ENCODE data around the gene IREB2.

IREB2 gene

DNA sequence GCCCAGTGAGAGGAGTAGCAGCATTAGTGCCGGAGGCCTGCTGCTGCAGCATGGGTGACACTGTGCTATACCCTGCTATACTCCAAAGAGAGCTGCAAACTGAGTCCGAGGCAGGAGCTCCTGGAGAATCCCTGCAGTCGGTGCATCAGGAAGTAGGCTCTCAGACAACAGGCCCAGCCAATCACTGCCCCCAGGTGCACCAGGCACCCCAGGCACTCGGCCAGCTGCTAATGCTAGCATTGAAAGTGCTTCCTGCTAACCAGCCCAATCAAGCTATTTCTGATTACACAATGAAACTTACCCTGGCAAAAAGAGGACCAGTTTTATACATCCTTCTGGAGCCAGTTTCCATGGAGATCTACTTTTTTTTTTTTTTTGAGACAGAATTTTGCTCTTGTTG, 45.6 kb upstream of the IREB2 start:
- TF ChIP-seq, protein P1, sequence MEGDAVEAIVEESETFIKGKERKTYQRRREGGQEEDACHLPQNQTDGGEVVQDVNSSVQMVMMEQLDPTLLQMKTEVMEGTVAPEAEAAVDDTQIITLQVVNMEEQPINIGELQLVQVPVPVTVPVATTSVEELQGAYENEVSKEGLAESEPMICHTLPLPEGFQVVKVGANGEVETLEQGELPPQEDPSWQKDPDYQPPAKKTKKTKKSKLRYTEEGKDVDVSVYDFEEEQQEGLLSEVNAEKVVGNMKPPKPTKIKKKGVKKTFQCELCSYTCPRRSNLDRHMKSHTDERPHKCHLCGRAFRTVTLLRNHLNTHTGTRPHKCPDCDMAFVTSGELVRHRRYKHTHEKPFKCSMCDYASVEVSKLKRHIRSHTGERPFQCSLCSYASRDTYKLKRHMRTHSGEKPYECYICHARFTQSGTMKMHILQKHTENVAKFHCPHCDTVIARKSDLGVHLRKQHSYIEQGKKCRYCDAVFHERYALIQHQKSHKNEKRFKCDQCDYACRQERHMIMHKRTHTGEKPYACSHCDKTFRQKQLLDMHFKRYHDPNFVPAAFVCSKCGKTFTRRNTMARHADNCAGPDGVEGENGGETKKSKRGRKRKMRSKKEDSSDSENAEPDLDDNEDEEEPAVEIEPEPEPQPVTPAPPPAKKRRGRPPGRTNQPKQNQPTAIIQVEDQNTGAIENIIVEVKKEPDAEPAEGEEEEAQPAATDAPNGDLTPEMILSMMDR (IDR thresholded peaks at IDR 0.05) = no peak

DNA sequence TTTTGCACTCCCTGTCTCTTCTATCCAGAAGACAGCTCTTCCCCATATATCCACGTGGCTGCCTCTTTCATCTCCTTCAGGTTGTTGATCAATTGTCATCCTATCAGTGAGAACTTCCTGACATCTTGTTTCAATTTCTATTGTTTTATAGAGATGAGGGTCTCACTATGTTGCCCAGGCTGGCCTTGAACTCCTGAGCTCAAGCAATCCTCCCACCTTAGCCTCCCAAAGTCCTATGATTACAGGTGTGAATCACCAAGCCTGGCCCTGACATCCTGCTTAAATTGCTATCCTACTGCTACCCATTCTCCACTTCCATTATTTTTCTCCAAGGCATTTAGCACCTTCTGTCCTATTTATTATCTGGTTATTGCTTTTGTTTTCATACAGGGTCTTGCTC, 44.9 kb upstream of the IREB2 start:
- TF ChIP-seq, protein P1 (IDR thresholded peaks at IDR 0.05) = no peak

DNA sequence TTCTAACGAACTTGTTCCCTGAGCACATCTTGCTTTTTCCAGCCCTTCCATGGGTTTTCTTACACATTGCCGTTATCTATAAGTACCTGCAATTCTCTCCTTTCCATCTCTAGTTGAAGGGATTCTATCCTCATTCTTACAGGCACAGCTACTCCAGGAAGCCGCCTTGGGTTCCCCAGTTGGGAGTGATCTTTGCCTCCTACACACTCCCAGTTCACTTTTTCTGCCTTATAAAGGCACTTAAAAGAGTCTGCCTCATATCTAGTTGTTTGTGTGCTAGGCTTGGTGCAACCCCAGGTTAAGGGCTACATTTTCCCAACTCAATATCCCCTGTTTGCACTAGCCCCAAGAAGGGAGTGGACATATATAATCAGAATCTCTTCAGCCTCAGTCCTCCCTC, 44.0 kb upstream of the IREB2 start:
- TF ChIP-seq, protein P1 (IDR thresholded peaks at IDR 0.05) = no peak

DNA sequence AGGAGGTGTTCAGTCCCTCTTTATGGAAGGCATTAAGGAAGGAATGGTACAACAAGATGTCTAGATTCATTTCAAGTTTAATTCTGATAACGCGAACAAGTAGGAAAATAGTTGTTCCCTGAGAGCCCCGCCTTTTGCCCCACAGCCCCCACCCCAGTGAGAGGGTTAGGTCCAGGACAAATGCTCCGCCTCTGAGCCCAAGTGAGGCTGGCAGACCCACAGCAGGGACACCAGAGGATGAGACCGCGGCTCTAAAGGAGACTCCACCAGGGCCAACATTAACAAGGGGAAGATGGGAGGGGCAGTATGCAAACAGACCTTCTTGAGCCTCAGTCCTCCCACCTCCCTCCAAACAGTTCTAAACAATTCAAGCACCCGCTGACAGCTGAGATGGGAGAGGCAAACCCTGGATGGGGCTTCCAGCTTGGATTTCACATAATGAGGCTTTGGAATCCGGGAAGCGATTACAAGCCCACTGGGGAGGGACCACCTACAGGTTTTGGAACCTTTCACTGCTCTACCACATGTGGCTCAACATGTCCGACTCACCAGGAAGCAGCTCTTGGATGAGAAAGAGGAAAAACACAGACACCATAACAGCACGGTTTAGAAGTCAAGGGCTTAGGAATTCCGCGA, 42.9 kb upstream of the IREB2 start:
- TF ChIP-seq, protein P1 (IDR thresholded peaks at IDR 0.05) = no peak

DNA sequence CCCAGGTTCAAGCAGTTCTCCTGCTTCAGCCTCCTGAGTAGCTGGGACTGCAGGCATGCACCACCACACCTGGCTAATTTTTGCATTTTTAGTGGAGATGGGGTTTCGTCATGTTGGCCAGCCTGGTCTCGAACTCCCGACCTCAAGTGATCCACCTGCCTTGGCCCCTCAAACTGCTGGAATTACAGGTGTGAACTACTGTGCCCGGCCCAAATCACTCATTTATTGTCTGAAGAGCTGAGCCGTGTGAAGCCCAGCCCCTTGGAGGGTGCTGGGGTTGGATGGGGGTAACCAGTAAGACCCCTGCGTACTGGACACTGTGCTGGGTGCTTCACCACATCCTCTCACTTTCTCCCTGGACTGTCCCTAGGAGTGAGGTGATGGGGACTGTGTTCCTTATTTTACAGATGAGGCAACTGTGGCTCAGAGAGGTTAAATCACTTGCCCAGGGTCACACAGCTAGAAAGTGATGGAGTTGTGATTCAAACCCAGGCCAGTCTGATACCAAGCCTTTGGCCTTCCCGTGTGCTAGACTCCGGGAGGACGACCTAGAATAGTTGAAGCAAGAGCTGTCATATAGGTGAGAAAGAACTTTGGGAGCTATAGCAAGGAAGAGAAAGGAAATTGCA, 41.7 kb upstream of the IREB2 start:
- TF ChIP-seq, protein P1 (IDR thresholded peaks at IDR 0.05) = no peak

DNA sequence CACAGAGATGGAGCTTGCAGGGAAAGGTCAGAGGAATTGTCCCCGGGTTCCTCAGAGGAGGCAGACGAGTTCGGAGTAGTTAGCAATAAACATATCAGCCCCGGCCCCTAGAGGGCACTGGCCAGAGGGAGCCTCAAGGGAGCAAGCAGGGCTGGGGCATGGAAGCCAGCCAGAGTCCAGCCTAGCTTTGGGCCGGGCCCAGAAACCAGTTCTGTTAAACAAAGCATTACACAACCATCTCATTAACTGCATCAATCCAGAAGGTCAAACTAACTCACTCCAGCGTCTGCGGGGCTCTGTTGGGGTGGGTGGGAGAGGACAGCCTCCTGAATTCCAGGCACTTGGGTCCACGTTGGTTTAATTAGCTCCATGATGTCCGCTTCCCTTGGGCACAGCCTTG, 41.0 kb upstream of the IREB2 start:
- TF ChIP-seq, protein P1 (IDR thresholded peaks at IDR 0.05) = peak; percentile 77

DNA sequence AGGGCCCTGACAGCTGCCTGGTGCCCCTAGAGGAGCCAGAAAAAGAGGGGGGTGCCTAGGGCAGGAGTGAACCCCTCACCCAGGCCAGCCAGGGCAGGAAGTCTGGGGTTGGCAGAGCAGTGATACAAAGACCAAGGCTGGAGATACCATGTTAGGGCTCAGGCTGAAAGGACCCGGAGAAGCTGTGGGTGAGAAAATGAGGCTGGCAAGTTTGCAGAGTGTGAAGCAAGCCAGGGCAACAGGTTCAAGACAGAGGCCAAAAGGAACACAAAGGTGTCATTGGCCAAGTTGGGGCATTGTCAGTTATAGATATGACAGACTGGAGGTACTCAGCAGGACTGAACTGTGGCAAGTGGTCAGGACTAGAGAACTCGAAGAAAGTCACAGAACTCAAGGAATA, 40.6 kb upstream of the IREB2 start:
- TF ChIP-seq, protein P1 (IDR thresholded peaks at IDR 0.05) = no peak
